Kidney epithelial cell (primary cell): Measurements from ENCODE around the gene PPP1CA. TPM values are rescaled to one million over a fixed set of nuclear protein-coding genes. Genes with fewer than 3 reads are reported as not detected.

Source experiments
- DNase-seq: peaks from one replicate; pipeline ENCODE4 v3.0.0-alpha.2; 2010; ENCODE audit warnings: low read depth
- H3K27me3 ChIP-seq: 2 replicates; pipeline ENCODE4 v1.6.0; 2011; ENCODE audit warnings: low read length; ENCODE audit not compliant: control insufficient read depth, insufficient read depth
- H3K36me3 ChIP-seq: 2 replicates; pipeline ENCODE4 v1.5.1; 2011; ENCODE audit warnings: low read length; ENCODE audit not compliant: control insufficient read depth, insufficient read depth
- H3K4me3 ChIP-seq: 2 replicates; pipeline ENCODE4 v1.5.1; 2011; ENCODE audit warnings: low read depth, mild to moderate bottlenecking, control low read depth, low read length
- total RNA-seq: library from RNA; depleted of rRNA; stranded (reverse); fragments of >200 nt; gene quantifications from 2 replicates; pipeline ENCODE4 v1.2.3, GENCODE V29; 2015
- TF ChIP-seq, protein P1 (sequence below): IDR thresholded peaks from 2 replicates; pipeline ENCODE4 v1.5.1; 2011; ENCODE audit warnings: mild to moderate bottlenecking, moderate library complexity, low read length, control low read depth, inconsistent platforms; ENCODE audit not compliant: insufficient read depth, poor library complexity, severe bottlenecking

The PPP1CA gene
- total RNA-seq, 1 donor from 2014 or later, result 319 TPM

- DNase-seq, result no peak
Measured at GRCh38 chr11:67366961-67367760, 34.5 kb downstream of the PPP1CA start.

GRCh38 chr11:67366546-67366945 lies 35.1 kb downstream of the PPP1CA start:
- TF ChIP-seq, protein P1, sequence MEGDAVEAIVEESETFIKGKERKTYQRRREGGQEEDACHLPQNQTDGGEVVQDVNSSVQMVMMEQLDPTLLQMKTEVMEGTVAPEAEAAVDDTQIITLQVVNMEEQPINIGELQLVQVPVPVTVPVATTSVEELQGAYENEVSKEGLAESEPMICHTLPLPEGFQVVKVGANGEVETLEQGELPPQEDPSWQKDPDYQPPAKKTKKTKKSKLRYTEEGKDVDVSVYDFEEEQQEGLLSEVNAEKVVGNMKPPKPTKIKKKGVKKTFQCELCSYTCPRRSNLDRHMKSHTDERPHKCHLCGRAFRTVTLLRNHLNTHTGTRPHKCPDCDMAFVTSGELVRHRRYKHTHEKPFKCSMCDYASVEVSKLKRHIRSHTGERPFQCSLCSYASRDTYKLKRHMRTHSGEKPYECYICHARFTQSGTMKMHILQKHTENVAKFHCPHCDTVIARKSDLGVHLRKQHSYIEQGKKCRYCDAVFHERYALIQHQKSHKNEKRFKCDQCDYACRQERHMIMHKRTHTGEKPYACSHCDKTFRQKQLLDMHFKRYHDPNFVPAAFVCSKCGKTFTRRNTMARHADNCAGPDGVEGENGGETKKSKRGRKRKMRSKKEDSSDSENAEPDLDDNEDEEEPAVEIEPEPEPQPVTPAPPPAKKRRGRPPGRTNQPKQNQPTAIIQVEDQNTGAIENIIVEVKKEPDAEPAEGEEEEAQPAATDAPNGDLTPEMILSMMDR, result no peak
- H3K27me3 ChIP-seq, result no peaks in the 10 kb centered on the region
- no peak for DNase-seq
- no peak overlapping the region for H3K4me3 ChIP-seq
- peaks cover 2% of the 10 kb centered on the region for H3K36me3 ChIP-seq

More at GRCh38 chr11:67366961-67367760, 34.5 kb downstream of the PPP1CA start:
- TF ChIP-seq, protein P1, result no peak
- Histone ChIP-seq H3K36me3 (peaks cover 2% of the 10 kb centered on the region), H3K27me3 (no peaks in the 10 kb centered on the region), H3K4me3 (no peak overlapping the region)

DNA sequence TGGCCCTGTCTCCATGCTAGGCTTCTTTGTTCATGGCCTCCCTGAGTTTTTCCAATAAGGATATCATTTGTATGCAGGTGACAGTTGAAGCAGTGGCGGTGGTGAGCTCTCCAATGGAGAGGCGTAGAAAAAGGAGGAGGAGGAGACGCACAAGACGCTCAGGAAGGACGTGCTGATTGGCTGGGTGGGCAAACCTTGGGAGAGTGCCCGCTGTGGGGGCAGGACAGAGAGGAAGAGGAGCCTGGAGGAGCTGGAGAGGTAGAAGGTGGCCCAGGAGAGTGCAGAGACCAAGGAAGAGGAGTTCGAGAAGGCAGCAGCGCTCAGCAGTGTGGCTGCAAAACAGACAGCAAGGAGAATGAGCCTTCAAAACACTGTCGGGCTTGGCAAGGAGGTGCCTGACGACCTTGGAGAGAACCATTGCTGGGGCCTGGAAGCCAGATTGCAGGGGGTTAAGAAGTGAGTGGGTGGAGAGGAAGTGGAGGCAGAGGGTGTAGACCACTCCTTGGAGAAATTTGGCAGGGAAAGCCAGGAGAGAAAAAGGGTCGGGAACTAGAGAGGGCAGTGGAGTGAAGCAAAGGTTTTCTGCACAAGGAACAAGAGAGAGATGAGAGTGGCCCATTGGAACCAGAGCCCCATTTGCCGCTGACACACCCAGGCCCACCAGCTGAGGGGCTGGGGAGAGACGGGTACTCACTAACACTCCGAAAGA lies 35.8 kb downstream of the PPP1CA start:
- Histone ChIP-seq H3K4me3 (no peak overlapping the region), H3K27me3 (no peaks in the 10 kb centered on the region), H3K36me3 (peaks cover 2% of the 10 kb centered on the region)
- TF ChIP-seq, protein P1, result no peak
- DNase-seq, result no peak

DNA sequence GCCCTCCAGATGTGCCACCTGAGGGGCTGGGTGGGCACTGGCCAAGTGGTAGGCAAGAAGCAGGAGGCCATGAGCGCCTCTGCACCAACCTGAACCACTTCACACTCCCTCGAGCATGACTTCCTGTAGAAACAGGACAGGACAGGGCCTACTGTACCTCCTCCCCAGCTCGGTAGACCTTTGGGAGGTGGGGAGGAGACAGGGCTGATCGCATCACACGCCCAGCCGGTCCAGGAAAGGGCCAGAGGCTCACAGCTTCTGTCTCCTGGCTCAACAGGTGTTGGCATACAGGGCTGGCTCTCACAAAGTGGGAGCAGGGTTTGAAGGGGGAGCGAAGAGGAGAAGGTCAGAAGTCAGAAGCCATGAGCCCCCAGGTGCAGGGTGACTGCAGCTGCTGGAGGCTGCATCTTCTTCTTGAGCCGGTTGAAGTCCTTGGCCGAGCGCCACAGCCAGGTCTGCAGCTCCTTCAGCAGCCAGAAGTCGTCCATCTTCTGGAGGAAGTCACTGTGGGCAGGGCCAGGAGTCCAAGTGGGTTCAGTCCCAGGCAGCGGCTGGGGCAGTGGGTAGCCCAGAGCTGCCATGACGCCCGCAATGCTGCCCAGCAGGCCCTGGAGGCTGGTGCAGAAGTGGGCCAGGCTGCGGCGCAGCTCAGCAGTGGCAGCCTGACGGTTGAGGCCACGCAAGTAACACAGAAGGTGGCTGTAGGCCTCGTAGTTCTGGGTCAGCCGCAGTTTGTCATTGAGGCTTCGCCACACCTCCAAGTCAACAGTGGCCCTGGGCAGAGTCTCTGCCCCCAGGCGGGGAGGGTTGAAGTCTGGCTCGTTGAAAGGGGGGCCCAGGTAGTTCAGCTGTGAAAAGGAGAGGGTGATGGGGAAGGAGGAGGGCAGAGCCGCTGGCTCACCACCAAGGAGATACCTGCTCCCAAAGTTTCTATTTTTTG lies 36.6 kb downstream of the PPP1CA start:
- Histone ChIP-seq H3K36me3 (peaks cover 2% of the 10 kb centered on the region), H3K4me3 (no peak overlapping the region), H3K27me3 (no peaks in the 10 kb centered on the region)
- TF ChIP-seq, protein P1, result no peak
- no peak for DNase-seq

DNA sequence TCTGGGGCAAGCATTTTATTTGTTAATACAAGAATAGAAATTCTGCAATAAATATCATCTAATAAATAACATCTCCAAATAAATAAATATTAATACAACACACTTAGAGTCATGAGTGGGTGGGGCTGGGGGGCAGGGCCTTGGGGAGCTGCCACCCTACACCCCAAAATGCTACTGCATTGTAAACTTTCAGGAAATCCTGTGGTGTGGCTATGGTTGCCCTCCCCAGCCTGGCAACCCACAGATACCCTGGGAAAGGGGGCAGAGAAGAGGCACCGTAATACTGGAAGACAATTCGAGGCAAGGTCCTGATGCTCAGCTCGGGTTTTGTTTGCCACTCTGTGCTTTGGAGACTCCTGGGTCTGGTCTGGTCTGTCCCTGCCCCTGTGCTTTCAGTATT lies 37.5 kb downstream of the PPP1CA start:
- TF ChIP-seq, protein P1, result no peak
- peaks cover 2% of the 10 kb centered on the region for H3K36me3 ChIP-seq
- no peaks in the 10 kb centered on the region for H3K27me3 ChIP-seq
- no peak for DNase-seq
- no peak overlapping the region for H3K4me3 ChIP-seq
